Esophagus squamous epithelium (tissue), 4 donors: Measurements from ENCODE around the gene TPPP2.

ENCODE experiments used
- POLR2A ChIP-seq, 4 donors: fragments of 450-650 bp; IDR thresholded peaks; one replicate each; pipeline ENCODE4 v1.6.1; 2017; ENCODE audit warnings: antibody characterized with exemption in 4 of 4, mild to moderate bottlenecking in 4 of 4, moderate library complexity in 3 of 4
- TF ChIP-seq, protein P1 (sequence below), 6 experiments: fragments of 450-650 bp in 4 of 6; fragments of 200-600 bp in 2 of 6; sonication (generic) in 2 of 6; IDR thresholded peaks; one replicate each; pipeline ENCODE4 v1.5.1; 2016 to 2019; ENCODE audit warnings: antibody characterized with exemption in 6 of 6, mild to moderate bottlenecking in 4 of 6, moderate library complexity in 4 of 6

DNA sequence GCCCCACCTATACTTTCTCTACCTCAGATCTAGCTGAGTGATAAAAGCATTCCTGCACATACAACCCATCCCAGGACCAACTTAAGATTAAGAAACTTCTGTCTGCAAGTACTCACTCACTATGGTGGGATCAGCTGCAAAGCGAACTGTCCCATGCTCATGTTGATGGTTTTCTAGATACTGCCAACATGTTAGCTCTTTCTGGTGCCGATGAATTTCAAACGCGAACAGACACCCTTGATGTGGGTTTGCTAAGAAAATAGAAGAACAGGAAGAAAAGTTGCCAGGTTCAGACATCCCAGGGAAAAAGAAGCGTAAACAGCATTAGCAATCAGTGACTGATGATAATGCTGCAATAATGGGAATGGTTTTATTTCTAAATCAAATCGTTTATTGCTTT, 32.5 kb upstream of the TPPP2 start:
- TF ChIP-seq POLR2A (IDR thresholded peaks at IDR 0.05) = no peak
- TF ChIP-seq, protein P1, sequence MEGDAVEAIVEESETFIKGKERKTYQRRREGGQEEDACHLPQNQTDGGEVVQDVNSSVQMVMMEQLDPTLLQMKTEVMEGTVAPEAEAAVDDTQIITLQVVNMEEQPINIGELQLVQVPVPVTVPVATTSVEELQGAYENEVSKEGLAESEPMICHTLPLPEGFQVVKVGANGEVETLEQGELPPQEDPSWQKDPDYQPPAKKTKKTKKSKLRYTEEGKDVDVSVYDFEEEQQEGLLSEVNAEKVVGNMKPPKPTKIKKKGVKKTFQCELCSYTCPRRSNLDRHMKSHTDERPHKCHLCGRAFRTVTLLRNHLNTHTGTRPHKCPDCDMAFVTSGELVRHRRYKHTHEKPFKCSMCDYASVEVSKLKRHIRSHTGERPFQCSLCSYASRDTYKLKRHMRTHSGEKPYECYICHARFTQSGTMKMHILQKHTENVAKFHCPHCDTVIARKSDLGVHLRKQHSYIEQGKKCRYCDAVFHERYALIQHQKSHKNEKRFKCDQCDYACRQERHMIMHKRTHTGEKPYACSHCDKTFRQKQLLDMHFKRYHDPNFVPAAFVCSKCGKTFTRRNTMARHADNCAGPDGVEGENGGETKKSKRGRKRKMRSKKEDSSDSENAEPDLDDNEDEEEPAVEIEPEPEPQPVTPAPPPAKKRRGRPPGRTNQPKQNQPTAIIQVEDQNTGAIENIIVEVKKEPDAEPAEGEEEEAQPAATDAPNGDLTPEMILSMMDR (IDR thresholded peaks at IDR 0.05) = no peak
